CD14-positive monocyte (primary cell): ENCODE data around the gene ETFB. TPM values are rescaled to one million over a fixed set of nuclear protein-coding genes. Genes with fewer than 3 reads are reported as not detected.

Experiments
- DNase-seq, 3 donors: peaks; one replicate each; pipeline ENCODE4 v3.0.0-alpha.2; 2011 to 2022
- H2AFZ ChIP-seq: 2 replicates; pipeline ENCODE4 v1.6.0; 2012; ENCODE audit warnings: mild to moderate bottlenecking, low read depth, low read length, inconsistent platforms; ENCODE audit not compliant: insufficient read depth, poor library complexity, severe bottlenecking
- H3K27ac ChIP-seq, 2 donors: 1 replicate in 1 of 2; 2 replicates in 1 of 2; pipeline ENCODE4 v1.5.1; 2012 to 2013; ENCODE audit warnings: low read length in 2 of 2, control low read depth in 1 of 2, inconsistent platforms in 1 of 2, low read depth in 1 of 2, mild to moderate bottlenecking in 1 of 2
- H3K27me3 ChIP-seq, 2 donors: one replicate each; pipeline versions ENCODE4 v1.6.0 to v1.6.1; 2011 to 2013; ENCODE audit warnings: low read length in 2 of 2; ENCODE audit not compliant: control insufficient read depth in 2 of 2, insufficient read depth in 2 of 2
- H3K36me3 ChIP-seq, 2 donors: replicated peaks in 1 of 2; 1 replicate in 1 of 2; 2 replicates in 1 of 2; pipeline versions ENCODE4 v1.5.1 to v1.6.1; 2012 to 2013; ENCODE audit warnings: low read length in 2 of 2, control low read depth in 1 of 2, inconsistent platforms in 1 of 2, mild to moderate bottlenecking in 1 of 2; ENCODE audit not compliant: insufficient read depth in 2 of 2, control insufficient read depth in 1 of 2
- H3K4me1 ChIP-seq, 2 donors: 1 replicate in 1 of 2; 2 replicates in 1 of 2; pipeline versions ENCODE4 v1.5.1 to v1.6.1; 2012 to 2013; ENCODE audit warnings: low read length in 2 of 2, control low read depth in 1 of 2, inconsistent platforms in 1 of 2, mild to moderate bottlenecking in 1 of 2, moderate library complexity in 1 of 2; ENCODE audit not compliant: insufficient read depth in 2 of 2, control insufficient read depth in 1 of 2
- H3K4me2 ChIP-seq: replicated peaks from 2 replicates; pipeline ENCODE3; 2012; ENCODE audit warnings: low read length, moderate library complexity, mild to moderate bottlenecking; ENCODE audit not compliant: poor library complexity, severe bottlenecking; ENCODE audit errors: extremely low read depth
- H3K4me3 ChIP-seq, 3 experiments: fragments of 200-600 bp in 1 of 3; sonication (generic) in 1 of 3; replicated peaks in 1 of 3; 1 replicate in 2 of 3; 2 replicates in 1 of 3; pipeline ENCODE4 v1.5.1; 2011 to 2013; ENCODE audit warnings: low read length in 3 of 3, mild to moderate bottlenecking in 3 of 3, control low read depth in 2 of 3, low read depth in 2 of 3, inconsistent platforms in 1 of 3, moderate library complexity in 1 of 3
- H3K79me2 ChIP-seq: 2 replicates; pipeline ENCODE4 v1.6.0; 2012; ENCODE audit warnings: mild to moderate bottlenecking, control low read depth, inconsistent platforms, low read length, moderate library complexity; ENCODE audit not compliant: insufficient read depth
- H3K9ac ChIP-seq: 2 replicates; pipeline ENCODE4 v1.6.0; 2017; ENCODE audit warnings: low read length, mild to moderate bottlenecking; ENCODE audit not compliant: insufficient read depth, poor library complexity, severe bottlenecking
- H3K9me3 ChIP-seq, 2 donors: replicated peaks in 1 of 2; 1 replicate in 1 of 2; 2 replicates in 1 of 2; pipeline versions ENCODE4 v1.5.1 to v1.6.1; 2012 to 2013; ENCODE audit warnings: low read length in 2 of 2, control low read depth in 1 of 2; ENCODE audit not compliant: control insufficient read depth in 1 of 2, insufficient read depth in 1 of 2
- H4K20me1 ChIP-seq: 2 replicates; pipeline ENCODE4 v1.6.0; 2012; ENCODE audit warnings: mild to moderate bottlenecking, low read length, control low read depth, moderate library complexity; ENCODE audit not compliant: insufficient read depth
- H3K27ac Mint-ChIP-seq, 7 donors: one replicate each; pipeline ENCODE4 v1.8.0; 2020; ENCODE audit warnings: mild to moderate bottlenecking in 7 of 7, mixed read lengths in 7 of 7, moderate library complexity in 6 of 7, inconsistent platforms in 2 of 7
- H3K27me3 Mint-ChIP-seq, 3 donors: one replicate each; pipeline ENCODE4 v1.8.0; 2021 to 2022; ENCODE audit warnings: low read depth in 3 of 3, mild to moderate bottlenecking in 3 of 3, mixed read lengths in 3 of 3, moderate library complexity in 3 of 3, inconsistent platforms in 1 of 3
- H3K36me3 Mint-ChIP-seq, 2 donors: one replicate each; pipeline ENCODE4 v1.8.0; 2020; ENCODE audit warnings: mixed read lengths in 2 of 2, inconsistent platforms in 1 of 2, mild to moderate bottlenecking in 1 of 2
- H3K4me1 Mint-ChIP-seq: one replicate; pipeline ENCODE4 v1.8.0; 2020; ENCODE audit warnings: mild to moderate bottlenecking, mixed read lengths
- H3K4me3 Mint-ChIP-seq, 2 donors: one replicate each; pipeline ENCODE4 v1.8.0; 2020; ENCODE audit warnings: mild to moderate bottlenecking in 2 of 2, mixed read lengths in 2 of 2, moderate library complexity in 1 of 2
- H3K9me3 Mint-ChIP-seq, 7 donors: one replicate each; pipeline ENCODE4 v1.8.0; 2020 to 2022; ENCODE audit warnings: mixed read lengths in 7 of 7, mild to moderate bottlenecking in 6 of 7, moderate library complexity in 6 of 7, inconsistent platforms in 2 of 7
- WGBS: methylation state at CpG from one replicate; pipeline ENCODE4 v1.1.5; 2013; ENCODE audit warnings: missing lambda C conversion rate; ENCODE audit not compliant: insufficient coverage; 5-methylcytosine and 5-hydroxymethylcytosine counted together
- intact Hi-C, 2 donors: fragments of 100-400 bp; cut with micrococcal nuclease; formaldehyde crosslinking; loops; one replicate each; pipeline versions ENCODE4 v1.15.0 to v1.15.1; 2023
- polyA plus RNA-seq, 3 donors: library from polyadenylated mRNA; depleted of rRNA in 1 of 3; unstranded in 2 of 3; stranded (reverse) in 1 of 3; fragments of 300-500 nt in 2 of 3; fragments of >200 nt in 1 of 3; fragmentation: Illumina TruSeq in 2 of 3; gene quantifications; 1 replicate in 2 of 3; 2 replicates in 1 of 3; pipeline ENCODE4 v1.2.3, GENCODE V29; 2012 to 2021
- TF ChIP-seq, protein P1 (sequence below): fragments of 200-600 bp; IDR thresholded peaks from one replicate; pipeline ENCODE4 v1.8.0; 2022; ENCODE audit warnings: antibody characterized with exemption, mild to moderate bottlenecking

ETFB gene
- polyA plus RNA-seq, 3 donors: 51.0 to 72.1 (median 63.0) TPM

DNA sequence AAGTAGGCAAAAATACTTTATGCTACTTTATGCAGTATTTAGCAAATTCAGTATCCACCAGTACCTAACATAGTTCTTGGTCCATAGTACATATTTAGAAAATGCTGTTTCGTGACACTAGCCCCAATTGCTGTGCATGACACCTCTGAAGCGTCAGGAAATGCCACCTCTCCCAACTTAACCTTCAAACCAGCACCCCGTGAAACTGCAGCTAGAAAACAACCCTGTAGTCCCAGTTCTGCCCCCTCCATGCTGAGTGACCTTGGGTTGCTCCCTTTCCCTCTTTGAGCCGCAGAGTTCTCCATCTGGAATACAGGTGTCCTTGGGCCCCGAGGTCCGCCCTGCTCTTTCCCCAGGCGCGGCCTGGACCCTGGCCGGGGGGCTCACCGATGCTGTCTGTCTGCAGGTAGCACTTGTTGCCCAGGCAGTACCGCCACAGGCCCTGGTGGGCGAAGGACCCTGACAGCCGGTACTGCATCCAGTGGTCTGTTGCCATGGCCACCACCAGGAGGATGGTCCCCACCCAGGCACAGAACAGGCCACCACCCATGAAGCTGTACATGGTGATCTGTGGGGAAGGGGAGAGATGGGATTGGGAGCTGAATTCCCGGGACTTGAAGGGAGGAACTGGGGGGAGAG, 20.8 kb upstream of the ETFB start:
- intact Hi-C loops: no loop called here
- 94% methylated on average over 14 of the region's 14 CpGs for WGBS
- H3K4me3 ChIP-seq: no peak overlapping the region

GRCh38 chr19:51382004-51382403, 15.8 kb upstream of the ETFB start:
- Histone ChIP-seq H3K4me1 (no peaks in the 10 kb centered on the region), H3K27ac (no peak overlapping the region), H4K20me1 (no peaks in the 10 kb centered on the region), H3K36me3 (no peaks in the 10 kb centered on the region), H3K9ac (no peak overlapping the region), H3K4me2 (no peak overlapping the region), H3K27me3 (no peaks in the 10 kb centered on the region), H3K79me2 (no peaks in the 10 kb centered on the region), H3K4me3 (no peak overlapping the region), H2AFZ (no peak overlapping the region), H3K9me3 (peaks cover 7 to 10% of the 10 kb centered on the region in 2 donors)
- no peak for DNase-seq
- TF ChIP-seq, protein P1, sequence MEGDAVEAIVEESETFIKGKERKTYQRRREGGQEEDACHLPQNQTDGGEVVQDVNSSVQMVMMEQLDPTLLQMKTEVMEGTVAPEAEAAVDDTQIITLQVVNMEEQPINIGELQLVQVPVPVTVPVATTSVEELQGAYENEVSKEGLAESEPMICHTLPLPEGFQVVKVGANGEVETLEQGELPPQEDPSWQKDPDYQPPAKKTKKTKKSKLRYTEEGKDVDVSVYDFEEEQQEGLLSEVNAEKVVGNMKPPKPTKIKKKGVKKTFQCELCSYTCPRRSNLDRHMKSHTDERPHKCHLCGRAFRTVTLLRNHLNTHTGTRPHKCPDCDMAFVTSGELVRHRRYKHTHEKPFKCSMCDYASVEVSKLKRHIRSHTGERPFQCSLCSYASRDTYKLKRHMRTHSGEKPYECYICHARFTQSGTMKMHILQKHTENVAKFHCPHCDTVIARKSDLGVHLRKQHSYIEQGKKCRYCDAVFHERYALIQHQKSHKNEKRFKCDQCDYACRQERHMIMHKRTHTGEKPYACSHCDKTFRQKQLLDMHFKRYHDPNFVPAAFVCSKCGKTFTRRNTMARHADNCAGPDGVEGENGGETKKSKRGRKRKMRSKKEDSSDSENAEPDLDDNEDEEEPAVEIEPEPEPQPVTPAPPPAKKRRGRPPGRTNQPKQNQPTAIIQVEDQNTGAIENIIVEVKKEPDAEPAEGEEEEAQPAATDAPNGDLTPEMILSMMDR: no peak
- intact Hi-C loops: no loop called here
- 95% methylated on average over 4 of the region's 4 CpGs for WGBS
- Mint-ChIP-seq H3K27ac (no peak overlapping the region), H3K36me3 (no peaks in the 10 kb centered on the region), H3K9me3 (peaks cover 3 to 11% (median 8%) of the 10 kb centered on the region in 7 donors), H3K27me3 (peaks cover 0 to 2% (median 0%) of the 10 kb centered on the region in 3 donors), H3K4me1 (peaks cover 8% of the 10 kb centered on the region), H3K4me3 (no peak overlapping the region)

More for the DNA sequence above, 20.8 kb upstream of the ETFB start:
- no peak for DNase-seq
- peak overlapping the region in 1 of 2 donors; percentile 37 for H3K4me3 Mint-ChIP-seq
- peak overlapping the region in 1 of 7 donors; percentile 62 for H3K27ac Mint-ChIP-seq
- peaks cover 14% of the 10 kb centered on the region for H3K4me1 Mint-ChIP-seq
- no peaks in the 10 kb centered on the region for H3K27me3 ChIP-seq
- no peak overlapping the region for H2AFZ ChIP-seq
- peaks cover 0 to 3% (median 1%) of the 10 kb centered on the region in 3 donors for H3K27me3 Mint-ChIP-seq
- H3K9me3 ChIP-seq: no peaks in the 10 kb centered on the region
- H3K36me3 Mint-ChIP-seq: no peaks in the 10 kb centered on the region
- peaks cover 11 to 12% of the 10 kb centered on the region in 2 donors for H3K4me1 ChIP-seq
- no peaks in the 10 kb centered on the region for H3K36me3 ChIP-seq
- H4K20me1 ChIP-seq: no peaks in the 10 kb centered on the region
- no peak overlapping the region for H3K4me2 ChIP-seq
- H3K9ac ChIP-seq: no peak overlapping the region
- H3K9me3 Mint-ChIP-seq: peaks cover 0 to 2% (median under 1%) of the 10 kb centered on the region in 7 donors
- no peaks in the 10 kb centered on the region for H3K79me2 ChIP-seq
- TF ChIP-seq, protein P1: no peak
- no peak overlapping the region for H3K27ac ChIP-seq
